ENCODE data around the gene MYLK. TPM values are rescaled to one million over a fixed set of nuclear protein-coding genes. Genes with fewer than 3 reads are reported as not detected.

MYLK gene
- total and polyA plus RNA-seq, 4 donors, result 17.1 to 158 (median 41.9) TPM

DNA sequence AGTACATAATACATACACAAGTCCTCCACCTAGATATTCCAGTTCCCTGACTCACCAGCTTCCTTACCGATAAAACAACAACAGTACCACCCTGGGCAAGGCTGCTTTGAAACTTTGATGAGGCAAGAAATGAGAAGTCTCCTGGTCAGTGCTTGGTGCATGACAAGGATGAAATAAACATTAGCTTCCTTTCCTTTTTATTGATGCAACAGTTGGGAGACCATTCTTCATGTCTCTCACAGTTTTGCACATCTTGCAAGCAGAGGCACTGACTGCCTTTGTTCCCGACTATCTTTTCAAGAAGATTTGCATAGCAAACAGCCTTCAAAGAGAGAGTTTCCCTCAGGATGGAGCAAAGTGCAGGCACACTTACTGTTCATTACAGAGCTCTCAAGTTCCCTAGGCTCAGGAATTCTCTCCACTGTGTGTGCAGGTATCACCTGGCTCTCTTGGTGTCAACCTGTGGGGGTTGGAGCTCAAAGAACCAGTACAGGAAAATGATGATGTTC is 65.2 kb downstream of the MYLK start:
- Histone ChIP-seq H3K9ac (ENCODE audit: low read depth in 1 of 2, low read length in 2 of 2) (no peak overlapping the region), H3K4me1 (ENCODE audit: control insufficient read depth in 4 of 4, insufficient read depth in 4 of 4, low read length in 3 of 4) (no peaks in the 10 kb centered on the region), H3K27me3 (ENCODE audit: control insufficient read depth in 4 of 4, insufficient read depth in 4 of 4, low read length in 3 of 4) (no peaks in the 10 kb centered on the region), H3K27ac (ENCODE audit: low read depth in 1 of 2, low read length in 2 of 2) (no peak overlapping the region), H3K36me3 (ENCODE audit: control insufficient read depth in 4 of 4, insufficient read depth in 3 of 4, low read depth in 1 of 4, low read length in 3 of 4) (no peaks in the 10 kb centered on the region), H3K4me3 (ENCODE audit: low read depth in 1 of 3, low read length in 3 of 3) (no peak overlapping the region), H3K9me3 (ENCODE audit: control insufficient read depth in 4 of 4, low read length in 3 of 4) (peaks cover 0 to 2% (median 0%) of the 10 kb centered on the region in 4 donors)
- 80% methylated on average over 2 of the region's 2 CpGs for WGBS
- no peak for DNase-seq (ENCODE audit: low spot score)
- TF ChIP-seq JUND (IDR thresholded peaks at IDR 0.05) (no peak), FOXA1 (IDR thresholded peaks at IDR 0.05) (no peak), HNF4A (conservative IDR thresholded peaks at IDR 0.05) (no peak), TAF1 (conservative IDR thresholded peaks at IDR 0.05) (no peak), RXRA (IDR thresholded peaks at IDR 0.05) (no peak), NR2F2 (IDR thresholded peaks at IDR 0.05) (no peak), RAD21 (IDR thresholded peaks at IDR 0.05) (no peak), FOXA2 (IDR thresholded peaks at IDR 0.05) (no peak)
- TF ChIP-seq, protein P1, sequence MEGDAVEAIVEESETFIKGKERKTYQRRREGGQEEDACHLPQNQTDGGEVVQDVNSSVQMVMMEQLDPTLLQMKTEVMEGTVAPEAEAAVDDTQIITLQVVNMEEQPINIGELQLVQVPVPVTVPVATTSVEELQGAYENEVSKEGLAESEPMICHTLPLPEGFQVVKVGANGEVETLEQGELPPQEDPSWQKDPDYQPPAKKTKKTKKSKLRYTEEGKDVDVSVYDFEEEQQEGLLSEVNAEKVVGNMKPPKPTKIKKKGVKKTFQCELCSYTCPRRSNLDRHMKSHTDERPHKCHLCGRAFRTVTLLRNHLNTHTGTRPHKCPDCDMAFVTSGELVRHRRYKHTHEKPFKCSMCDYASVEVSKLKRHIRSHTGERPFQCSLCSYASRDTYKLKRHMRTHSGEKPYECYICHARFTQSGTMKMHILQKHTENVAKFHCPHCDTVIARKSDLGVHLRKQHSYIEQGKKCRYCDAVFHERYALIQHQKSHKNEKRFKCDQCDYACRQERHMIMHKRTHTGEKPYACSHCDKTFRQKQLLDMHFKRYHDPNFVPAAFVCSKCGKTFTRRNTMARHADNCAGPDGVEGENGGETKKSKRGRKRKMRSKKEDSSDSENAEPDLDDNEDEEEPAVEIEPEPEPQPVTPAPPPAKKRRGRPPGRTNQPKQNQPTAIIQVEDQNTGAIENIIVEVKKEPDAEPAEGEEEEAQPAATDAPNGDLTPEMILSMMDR (IDR thresholded peaks at IDR 0.05; ENCODE audit: low read depth, low read length, missing input control), result no peak
- TF ChIP-seq, protein P2, sequence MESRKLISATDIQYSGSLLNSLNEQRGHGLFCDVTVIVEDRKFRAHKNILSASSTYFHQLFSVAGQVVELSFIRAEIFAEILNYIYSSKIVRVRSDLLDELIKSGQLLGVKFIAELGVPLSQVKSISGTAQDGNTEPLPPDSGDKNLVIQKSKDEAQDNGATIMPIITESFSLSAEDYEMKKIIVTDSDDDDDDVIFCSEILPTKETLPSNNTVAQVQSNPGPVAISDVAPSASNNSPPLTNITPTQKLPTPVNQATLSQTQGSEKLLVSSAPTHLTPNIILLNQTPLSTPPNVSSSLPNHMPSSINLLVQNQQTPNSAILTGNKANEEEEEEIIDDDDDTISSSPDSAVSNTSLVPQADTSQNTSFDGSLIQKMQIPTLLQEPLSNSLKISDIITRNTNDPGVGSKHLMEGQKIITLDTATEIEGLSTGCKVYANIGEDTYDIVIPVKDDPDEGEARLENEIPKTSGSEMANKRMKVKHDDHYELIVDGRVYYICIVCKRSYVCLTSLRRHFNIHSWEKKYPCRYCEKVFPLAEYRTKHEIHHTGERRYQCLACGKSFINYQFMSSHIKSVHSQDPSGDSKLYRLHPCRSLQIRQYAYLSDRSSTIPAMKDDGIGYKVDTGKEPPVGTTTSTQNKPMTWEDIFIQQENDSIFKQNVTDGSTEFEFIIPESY (IDR thresholded peaks at IDR 0.05), result no peak
- TF ChIP-seq, protein P3, sequence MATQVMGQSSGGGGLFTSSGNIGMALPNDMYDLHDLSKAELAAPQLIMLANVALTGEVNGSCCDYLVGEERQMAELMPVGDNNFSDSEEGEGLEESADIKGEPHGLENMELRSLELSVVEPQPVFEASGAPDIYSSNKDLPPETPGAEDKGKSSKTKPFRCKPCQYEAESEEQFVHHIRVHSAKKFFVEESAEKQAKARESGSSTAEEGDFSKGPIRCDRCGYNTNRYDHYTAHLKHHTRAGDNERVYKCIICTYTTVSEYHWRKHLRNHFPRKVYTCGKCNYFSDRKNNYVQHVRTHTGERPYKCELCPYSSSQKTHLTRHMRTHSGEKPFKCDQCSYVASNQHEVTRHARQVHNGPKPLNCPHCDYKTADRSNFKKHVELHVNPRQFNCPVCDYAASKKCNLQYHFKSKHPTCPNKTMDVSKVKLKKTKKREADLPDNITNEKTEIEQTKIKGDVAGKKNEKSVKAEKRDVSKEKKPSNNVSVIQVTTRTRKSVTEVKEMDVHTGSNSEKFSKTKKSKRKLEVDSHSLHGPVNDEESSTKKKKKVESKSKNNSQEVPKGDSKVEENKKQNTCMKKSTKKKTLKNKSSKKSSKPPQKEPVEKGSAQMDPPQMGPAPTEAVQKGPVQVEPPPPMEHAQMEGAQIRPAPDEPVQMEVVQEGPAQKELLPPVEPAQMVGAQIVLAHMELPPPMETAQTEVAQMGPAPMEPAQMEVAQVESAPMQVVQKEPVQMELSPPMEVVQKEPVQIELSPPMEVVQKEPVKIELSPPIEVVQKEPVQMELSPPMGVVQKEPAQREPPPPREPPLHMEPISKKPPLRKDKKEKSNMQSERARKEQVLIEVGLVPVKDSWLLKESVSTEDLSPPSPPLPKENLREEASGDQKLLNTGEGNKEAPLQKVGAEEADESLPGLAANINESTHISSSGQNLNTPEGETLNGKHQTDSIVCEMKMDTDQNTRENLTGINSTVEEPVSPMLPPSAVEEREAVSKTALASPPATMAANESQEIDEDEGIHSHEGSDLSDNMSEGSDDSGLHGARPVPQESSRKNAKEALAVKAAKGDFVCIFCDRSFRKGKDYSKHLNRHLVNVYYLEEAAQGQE (IDR thresholded peaks at IDR 0.05), result no peak

DNA sequence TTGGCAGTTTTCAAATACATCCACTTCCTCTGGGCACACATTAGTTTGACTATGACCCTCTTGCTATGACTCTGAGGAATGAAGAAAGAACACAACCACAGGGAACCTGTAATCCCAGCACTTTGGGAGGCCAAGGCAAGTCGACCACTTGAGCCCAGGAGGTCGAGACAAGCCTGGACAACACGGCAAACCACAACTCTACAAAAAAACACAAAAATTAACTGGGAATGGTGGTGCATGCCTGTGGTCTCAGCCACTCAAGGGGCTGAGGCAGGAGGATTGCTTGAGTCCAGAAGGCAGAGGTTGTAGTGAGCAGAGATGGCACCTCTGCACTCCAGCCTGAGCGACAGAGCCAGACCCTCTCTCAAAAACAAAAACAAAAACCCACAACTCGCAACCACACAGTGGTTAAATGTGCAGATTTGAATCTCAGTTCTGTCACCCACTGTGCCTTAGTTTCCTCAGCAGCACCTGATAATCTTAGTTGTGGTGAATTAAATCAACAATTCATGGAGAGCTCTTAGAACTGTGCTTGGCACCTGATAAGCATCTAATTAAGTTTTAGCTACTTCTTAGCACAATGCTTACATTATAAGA is 65.7 kb downstream of the MYLK start:
- Histone ChIP-seq H3K4me1 (ENCODE audit: control insufficient read depth in 4 of 4, insufficient read depth in 4 of 4, low read length in 3 of 4) (no peaks in the 10 kb centered on the region), H3K9ac (ENCODE audit: low read depth in 1 of 2, low read length in 2 of 2) (no peak overlapping the region), H3K9me3 (ENCODE audit: control insufficient read depth in 4 of 4, low read length in 3 of 4) (peaks cover 0 to 2% (median 0%) of the 10 kb centered on the region in 4 donors), H3K36me3 (ENCODE audit: control insufficient read depth in 4 of 4, insufficient read depth in 3 of 4, low read depth in 1 of 4, low read length in 3 of 4) (no peaks in the 10 kb centered on the region), H3K27ac (ENCODE audit: low read depth in 1 of 2, low read length in 2 of 2) (no peak overlapping the region), H3K4me3 (ENCODE audit: low read depth in 1 of 3, low read length in 3 of 3) (no peak overlapping the region), H3K27me3 (ENCODE audit: control insufficient read depth in 4 of 4, insufficient read depth in 4 of 4, low read length in 3 of 4) (no peaks in the 10 kb centered on the region)
- WGBS, result 92% methylated on average over 5 of the region's 5 CpGs
- TF ChIP-seq, protein P1 (IDR thresholded peaks at IDR 0.05; ENCODE audit: low read depth, low read length, missing input control), result no peak
- no peak for TF ChIP-seq EGR1 (IDR thresholded peaks at IDR 0.05; ENCODE audit: low read depth in 2 of 2)
- TF ChIP-seq HNF4G (IDR thresholded peaks at IDR 0.05), result no peak
- TF ChIP-seq, protein P2 (IDR thresholded peaks at IDR 0.05), result no peak
- TF ChIP-seq, protein P4, sequence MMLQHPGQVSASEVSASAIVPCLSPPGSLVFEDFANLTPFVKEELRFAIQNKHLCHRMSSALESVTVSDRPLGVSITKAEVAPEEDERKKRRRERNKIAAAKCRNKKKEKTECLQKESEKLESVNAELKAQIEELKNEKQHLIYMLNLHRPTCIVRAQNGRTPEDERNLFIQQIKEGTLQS (IDR thresholded peaks at IDR 0.05), result no peak
- TF ChIP-seq SP1 (IDR thresholded peaks at IDR 0.05), result no peak
- no peak for DNase-seq (ENCODE audit: low spot score)

Measured in liver (tissue), 9 donors.